HG02973 (cell line): Measurements from ENCODE around the gene PSMA3.

Experiments
- ATAC-seq: cut with Tn5 transposase; IDR thresholded peaks from one replicate; pipeline ENCODE4 v1.9.1; 2021; ENCODE audit warnings: moderate library complexity; ENCODE audit not compliant: unreplicated experiment

Gene PSMA3

GRCh38 chr14:58298477-58299400 is 54.1 kb downstream of the PSMA3 start, which contains the start of gene ARID4A:
TSS of gene ARID4A (plus strand) at chr14:58298555. CDS start at chr14:58299855, 1,300 bp downstream.
- ATAC-seq: no peak

GRCh38 chr14:58299401-58300330 is 55.0 kb downstream of the PSMA3 start:
- no peak for ATAC-seq

GRCh38 chr14:58301416-58301815 is 56.8 kb downstream of the PSMA3 start:
- ATAC-seq: no peak

- ATAC-seq: no peak
Measured at GRCh38 chr14:58305730-58306129, 61.1 kb downstream of the PSMA3 start.

- ATAC-seq: no peak
Measured at GRCh38 chr14:58307597-58308316, 63.1 kb downstream of the PSMA3 start.

GRCh38 chr14:58309086-58309485 is 64.4 kb downstream of the PSMA3 start:
- ATAC-seq: no peak

GRCh38 chr14:58313699-58314098 is 69.1 kb downstream of the PSMA3 start:
- no peak for ATAC-seq

- no peak for ATAC-seq
Measured at GRCh38 chr14:58315606-58316005, 71.0 kb downstream of the PSMA3 start.
